HL-60 (cell line): ENCODE data around the gene FBLN1.

Experiments used
- CTCF ChIP-seq: IDR thresholded peaks from one replicate; pipeline ENCODE4 v1.5.1; 2011; ENCODE audit warnings: low read length, control low read depth, inconsistent platforms; ENCODE audit not compliant: insufficient read depth
- POLR2AphosphoS5 ChIP-seq: IDR thresholded peaks from 2 replicates; pipeline ENCODE4 v1.6.1; 2012; ENCODE audit warnings: low read depth
- REST ChIP-seq: IDR thresholded peaks from 2 replicates; pipeline ENCODE4 v1.6.1; 2012; ENCODE audit warnings: low read depth; ENCODE audit not compliant: insufficient replicate concordance
- SPI1 ChIP-seq: IDR thresholded peaks from 2 replicates; pipeline ENCODE4 v1.6.1; 2012; ENCODE audit warnings: low read depth, mild to moderate bottlenecking, borderline replicate concordance

DNA sequence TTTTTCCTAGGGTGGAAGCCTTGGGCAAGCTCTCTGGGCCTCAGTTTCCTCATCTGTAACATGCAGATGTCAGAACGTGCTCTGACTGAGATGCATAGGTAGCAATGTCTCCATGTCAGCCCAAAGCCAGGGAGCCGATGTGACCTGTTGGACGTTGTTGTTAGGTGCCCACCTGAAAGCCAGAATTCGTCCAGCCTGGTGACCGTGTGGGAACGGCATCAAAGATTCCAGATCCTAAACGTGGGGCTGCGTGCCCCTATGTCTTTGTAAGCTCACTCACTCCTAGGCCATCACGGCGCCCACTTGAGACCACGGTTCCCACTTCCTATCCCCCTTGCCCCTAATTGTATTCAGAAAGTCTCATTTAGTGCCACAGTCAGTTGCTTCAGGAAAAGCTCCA lies 48.2 kb downstream of the FBLN1 start:
- TF ChIP-seq CTCF (no peak), POLR2AphosphoS5 (no peak), SPI1 (no peak), REST (no peak)
